Chondrocyte (in vitro differentiated cells): ENCODE measurements around the gene KRT72. TPM values are rescaled to one million over a fixed set of nuclear protein-coding genes. Genes with fewer than 3 reads are reported as not detected.
"Not testable (repeated sequence)": the region's sequence is repeated elsewhere in the genome, so short reads cannot be mapped to it uniquely, and the experiment has no call there.

ENCODE experiments used
- DNase-seq: peaks from one replicate; pipeline ENCODE4 v3.0.0; 2021; ENCODE audit warnings: mixed read lengths, low spot score
- H3K27ac Mint-ChIP-seq: one replicate; pipeline ENCODE4 v1.8.0; 2021; ENCODE audit warnings: mild to moderate bottlenecking, moderate library complexity, mixed read lengths; ENCODE audit not compliant: unreplicated experiment
- H3K27me3 Mint-ChIP-seq: 2 replicates; pipeline ENCODE4 v1.8.0; 2021; ENCODE audit warnings: low read depth, mixed read lengths
- H3K36me3 Mint-ChIP-seq: 2 replicates; pipeline ENCODE4 v1.8.0; 2021; ENCODE audit warnings: low read depth, mixed read lengths
- H3K4me1 Mint-ChIP-seq: 2 replicates; pipeline ENCODE4 v1.8.0; 2021; ENCODE audit warnings: low read depth, mild to moderate bottlenecking, mixed read lengths
- H3K4me3 Mint-ChIP-seq: one replicate; pipeline ENCODE4 v1.8.0; 2021; ENCODE audit warnings: mild to moderate bottlenecking, moderate library complexity, mixed read lengths; ENCODE audit not compliant: unreplicated experiment
- H3K9me3 Mint-ChIP-seq: 2 replicates; pipeline ENCODE4 v1.8.0; 2021; ENCODE audit warnings: low read depth, mixed read lengths
- CTCF ChIP-seq: fragments of 200-600 bp; sonication (generic); IDR thresholded peaks from 2 replicates; pipeline ENCODE4 v1.5.0; 2021; ENCODE audit warnings: antibody characterized with exemption, mild to moderate bottlenecking, moderate library complexity
- total RNA-seq: library from RNA; stranded (reverse); gene quantifications from 3 replicates; pipeline ENCODE4 v1.2.1, GENCODE V29; 2021

Gene KRT72
- total RNA-seq, 1 donor from 2014 or later, result not detected

DNA sequence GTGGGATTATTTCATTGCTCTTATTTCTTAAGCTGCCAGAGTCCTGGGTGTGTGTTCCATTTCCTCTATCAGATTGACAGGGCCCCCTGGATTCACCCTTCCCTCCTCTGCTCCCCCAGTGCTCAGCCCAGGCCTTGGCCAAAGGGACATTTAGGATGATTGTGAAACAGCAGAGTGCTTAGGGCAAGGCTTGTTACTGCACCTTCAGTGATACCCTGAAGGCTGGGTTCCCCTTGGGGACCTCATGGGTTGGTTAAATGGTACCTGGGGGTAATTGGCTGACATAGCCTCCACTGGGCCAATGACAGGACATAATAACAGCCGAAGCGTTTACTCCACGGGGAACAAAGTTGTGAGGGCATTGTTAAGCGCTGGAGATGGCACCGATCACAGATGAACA, 1.3 kb upstream of the KRT72 start:
- Mint-ChIP-seq H3K36me3 (no peaks in the 10 kb centered on the region), H3K27ac (no peak overlapping the region), H3K4me3 (no peak overlapping the region), H3K9me3 (no peaks in the 10 kb centered on the region), H3K27me3 (peaks cover 60% of the 10 kb centered on the region), H3K4me1 (no peaks in the 10 kb centered on the region)
- no peak for TF ChIP-seq CTCF
- no peak for DNase-seq

DNA sequence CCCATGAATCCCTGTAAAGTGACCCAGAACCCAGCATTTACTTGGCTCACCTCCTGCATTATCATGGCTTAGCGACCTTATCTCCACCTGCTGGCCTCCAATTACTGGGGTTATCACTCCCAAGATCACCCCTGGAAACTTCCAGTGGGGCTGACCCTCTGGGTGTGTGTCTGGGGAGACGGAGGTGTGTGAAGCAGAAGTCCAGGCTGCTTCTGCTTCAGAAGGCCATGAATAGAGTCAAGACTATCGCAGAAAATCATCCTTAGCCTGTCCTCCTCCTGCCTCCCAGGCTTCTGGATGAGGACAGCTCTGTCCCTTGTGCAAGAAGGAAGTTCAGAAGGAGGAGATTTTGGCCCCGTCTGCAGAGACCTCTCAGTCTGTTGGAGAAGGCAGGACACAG, 408 bp upstream of the KRT72 start:
- Mint-ChIP-seq H3K4me1 (no peaks in the 10 kb centered on the region), H3K27ac (no peak overlapping the region), H3K27me3 (peaks cover 58% of the 10 kb centered on the region), H3K4me3 (no peak overlapping the region), H3K36me3 (no peaks in the 10 kb centered on the region), H3K9me3 (no peaks in the 10 kb centered on the region)
- no peak for DNase-seq
- TF ChIP-seq CTCF, result no peak

DNA sequence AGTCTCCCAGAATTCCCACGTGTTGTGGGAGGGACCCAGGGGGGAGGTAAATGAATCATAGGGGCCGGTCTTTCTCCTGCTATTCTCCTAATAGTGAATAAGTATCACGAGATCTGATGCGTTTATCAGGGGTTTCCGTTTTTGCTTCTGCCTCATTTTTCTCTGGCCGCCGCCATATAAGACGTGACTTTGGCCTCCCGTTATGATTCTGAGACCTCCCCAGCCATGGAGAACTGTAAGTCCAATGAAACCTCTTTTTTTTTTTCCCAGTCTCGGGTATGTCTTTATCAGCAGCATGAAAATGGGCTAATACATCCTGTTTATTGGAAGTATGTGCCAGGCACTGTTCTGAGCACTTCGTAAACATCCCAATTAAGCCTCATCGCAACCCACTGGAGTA, 788 bp downstream of the KRT72 start:
- DNase-seq, result no peak
- no peaks in the 10 kb centered on the region for H3K9me3 Mint-ChIP-seq

GRCh38 chr12:52600071-52600470, 1.2 kb downstream of the KRT72 start:
- Mint-ChIP-seq H3K36me3 (no peaks in the 10 kb centered on the region), H3K27ac (no peak overlapping the region), H3K9me3 (no peaks in the 10 kb centered on the region), H3K4me3 (no peak overlapping the region), H3K4me1 (no peaks in the 10 kb centered on the region), H3K27me3 (peaks cover 60% of the 10 kb centered on the region)
- no peak for TF ChIP-seq CTCF
- DNase-seq, result no peak

More for the DNA sequence above, 788 bp downstream of the KRT72 start:
- H3K4me1 Mint-ChIP-seq, result no peaks in the 10 kb centered on the region
- no peak for TF ChIP-seq CTCF
- peaks cover 60% of the 10 kb centered on the region for H3K27me3 Mint-ChIP-seq
- no peaks in the 10 kb centered on the region for H3K36me3 Mint-ChIP-seq
- H3K4me3 Mint-ChIP-seq, result no peak overlapping the region
- H3K27ac Mint-ChIP-seq, result no peak overlapping the region

DNA sequence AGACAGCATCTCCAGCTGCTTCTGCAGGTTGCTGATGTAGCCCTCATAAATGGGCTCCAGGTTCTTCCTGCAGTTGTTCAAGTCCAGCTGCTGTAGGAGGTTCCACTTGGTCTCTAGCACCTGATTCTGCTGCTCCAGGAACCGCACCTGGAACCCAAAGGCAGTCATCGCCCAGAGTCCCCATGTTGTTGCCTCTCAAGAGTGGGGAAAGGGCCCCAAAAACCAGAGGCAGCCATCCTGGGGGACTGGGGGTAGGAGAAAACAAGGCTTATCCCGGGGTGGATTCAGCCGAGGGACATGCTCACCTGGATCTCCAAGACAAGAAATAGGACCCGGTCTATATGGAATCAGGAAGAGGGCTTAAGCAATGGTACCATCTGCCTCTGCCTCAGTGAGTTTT, 2.3 kb downstream of the KRT72 start:
- TF ChIP-seq CTCF, result no peak
- no peaks in the 10 kb centered on the region for H3K36me3 Mint-ChIP-seq
- H3K4me1 Mint-ChIP-seq, result no peaks in the 10 kb centered on the region
- no peak for DNase-seq
- no peak overlapping the region for H3K27ac Mint-ChIP-seq
- no peak overlapping the region for H3K4me3 Mint-ChIP-seq
- H3K9me3 Mint-ChIP-seq, result no peaks in the 10 kb centered on the region
- peaks cover 55% of the 10 kb centered on the region for H3K27me3 Mint-ChIP-seq

GRCh38 chr12:52594237-52594636, 7.0 kb downstream of the KRT72 start:
- H3K4me1 Mint-ChIP-seq, H3K36me3 Mint-ChIP-seq, H3K9me3 Mint-ChIP-seq, H3K4me3 Mint-ChIP-seq, DNase-seq, H3K27ac Mint-ChIP-seq: not testable (repeated sequence)
- peaks cover 61% of the 10 kb centered on the region for H3K27me3 Mint-ChIP-seq
